Smooth muscle cell (in vitro differentiated cells): ENCODE results near the gene USP9Y. TPM values are rescaled to one million over a fixed set of nuclear protein-coding genes. Genes with fewer than 3 reads are reported as not detected.

Experiments
- DNase-seq: peaks from one replicate; lab custom pipeline; 2025; ENCODE audit not compliant: unreplicated experiment; lab: John Stamatoyannopoulos, UW
- H2AFZ ChIP-seq: fragments of 200-600 bp; sonication (generic); 2 replicates; pipeline ENCODE4 v1.6.0; 2016; ENCODE audit warnings: antibody characterized with exemption, low read depth, mild to moderate bottlenecking
- H3F3A ChIP-seq: fragments of 200-600 bp; sonication (generic); 2 replicates; pipeline ENCODE4 v1.6.0; 2017; ENCODE audit warnings: antibody characterized with exemption, low read depth
- H3K27ac ChIP-seq: fragments of 200-600 bp; sonication (generic); 2 replicates; pipeline ENCODE4 v1.5.1; 2016; ENCODE audit warnings: low read depth, mild to moderate bottlenecking
- H3K27me3 ChIP-seq: fragments of 200-600 bp; sonication (generic); 2 replicates; pipeline ENCODE4 v1.6.1; 2016; ENCODE audit warnings: low read depth, mild to moderate bottlenecking
- H3K36me3 ChIP-seq: fragments of 200-600 bp; sonication (generic); 2 replicates; pipeline ENCODE4 v1.5.1; 2016; ENCODE audit warnings: low read depth
- H3K4me1 ChIP-seq: fragments of 200-600 bp; sonication (generic); 2 replicates; pipeline ENCODE4 v1.5.1; 2016; ENCODE audit warnings: low read depth
- H3K4me2 ChIP-seq: fragments of 200-600 bp; sonication (generic); 2 replicates; pipeline ENCODE4 v1.6.0; 2016; ENCODE audit warnings: mild to moderate bottlenecking
- H3K4me3 ChIP-seq: fragments of 200-600 bp; sonication (generic); 2 replicates; pipeline ENCODE4 v1.5.1; 2016; ENCODE audit warnings: mild to moderate bottlenecking
- H3K79me2 ChIP-seq: fragments of 200-600 bp; sonication (generic); 2 replicates; pipeline ENCODE4 v1.6.0; 2016; ENCODE audit warnings: low read depth, mild to moderate bottlenecking
- H3K9ac ChIP-seq: fragments of 200-600 bp; sonication (generic); 2 replicates; pipeline ENCODE4 v1.6.0; 2016; ENCODE audit warnings: low read depth
- H3K9me3 ChIP-seq: fragments of 200-600 bp; sonication (generic); replicated peaks from 2 replicates; pipeline ENCODE4 v1.5.1; 2016; ENCODE audit warnings: low read depth
- H4K20me1 ChIP-seq: fragments of 200-600 bp; sonication (generic); 2 replicates; pipeline ENCODE4 v1.6.0; 2016; ENCODE audit warnings: low read depth
- CTCF ChIP-seq: fragments of 200-600 bp; sonication (generic); IDR thresholded peaks from 2 replicates; pipeline ENCODE4 v1.5.1; 2017; ENCODE audit warnings: borderline replicate concordance, mild to moderate bottlenecking, antibody characterized with exemption; ENCODE audit not compliant: insufficient read depth, poor library complexity, severe bottlenecking
- WGBS: methylation state at CpG from one replicate; pipeline ENCODE4 v1.1.7; 2016; ENCODE audit warnings: low lambda C conversion rate; 5-methylcytosine and 5-hydroxymethylcytosine counted together
- polyA plus RNA-seq: library from polyadenylated mRNA; unstranded; fragments of >200 nt; fragmentation: Nextera tagmentation; extraction: Ambion mirVana; gene quantifications from 2 replicates; pipeline ENCODE4 v1.2.1, GENCODE V29; 2016
- total RNA-seq: library from RNA; depleted of rRNA; stranded (reverse); fragments of >200 nt; gene quantifications from 2 replicates; pipeline ENCODE4 v1.2.3, GENCODE V29; 2014

The USP9Y gene
- total and polyA plus RNA-seq, 2 experiments from 2014 or later, result not detected

- WGBS, result no CpG with 5 or more reads among the region's 6 CpGs
These were observed 51.8 kb downstream of the USP9Y start for GRCh38 chrY:12752856-12753255.

GRCh38 chrY:12756021-12756420 lies 55.0 kb downstream of the USP9Y start:
- WGBS, result no CpG with 5 or more reads among the region's 1 CpG
- Histone ChIP-seq H3K9me3 (no peaks in the 10 kb centered on the region), H3K79me2 (no peaks in the 10 kb centered on the region), H3K4me3 (no peak overlapping the region), H2AFZ (no peak overlapping the region), H3K36me3 (no peaks in the 10 kb centered on the region), H3K4me2 (no peak overlapping the region), H3K9ac (no peak overlapping the region), H4K20me1 (no peaks in the 10 kb centered on the region), H3K27me3 (no peaks in the 10 kb centered on the region), H3F3A (no peaks in the 10 kb centered on the region), H3K27ac (no peak overlapping the region), H3K4me1 (no peaks in the 10 kb centered on the region)
- no peak for DNase-seq
- no peak for TF ChIP-seq CTCF

More at GRCh38 chrY:12752856-12753255, 51.8 kb downstream of the USP9Y start:
- Histone ChIP-seq H3K36me3 (no peaks in the 10 kb centered on the region), H3K4me3 (no peak overlapping the region), H3K79me2 (no peaks in the 10 kb centered on the region), H3K9me3 (no peaks in the 10 kb centered on the region), H2AFZ (no peak overlapping the region), H3F3A (no peaks in the 10 kb centered on the region), H3K4me1 (no peaks in the 10 kb centered on the region), H3K27ac (no peak overlapping the region), H3K4me2 (no peak overlapping the region), H3K9ac (no peak overlapping the region), H3K27me3 (no peaks in the 10 kb centered on the region), H4K20me1 (no peaks in the 10 kb centered on the region)
- no peak for DNase-seq
- no peak for TF ChIP-seq CTCF

GRCh38 chrY:12765976-12766375 lies 64.9 kb downstream of the USP9Y start:
- Histone ChIP-seq H3K4me1 (no peaks in the 10 kb centered on the region), H3K36me3 (no peaks in the 10 kb centered on the region), H3K9ac (no peak overlapping the region), H2AFZ (no peak overlapping the region), H3K4me3 (no peak overlapping the region), H4K20me1 (no peaks in the 10 kb centered on the region), H3K27ac (no peak overlapping the region), H3K79me2 (no peaks in the 10 kb centered on the region), H3K9me3 (no peaks in the 10 kb centered on the region), H3F3A (no peaks in the 10 kb centered on the region), H3K27me3 (no peaks in the 10 kb centered on the region), H3K4me2 (no peak overlapping the region)
- TF ChIP-seq CTCF, result no peak
- no peak for DNase-seq
- no CpG with 5 or more reads among the region's 4 CpGs for WGBS

GRCh38 chrY:12784521-12784920 lies 83.5 kb downstream of the USP9Y start:
- Histone ChIP-seq H3K27ac (no peak overlapping the region), H3K79me2 (no peaks in the 10 kb centered on the region)
- no CpG with 5 or more reads among the region's 3 CpGs for WGBS

More at GRCh38 chrY:12784521-12784920, 83.5 kb downstream of the USP9Y start:
- no peak overlapping the region for H2AFZ ChIP-seq
- H3K9ac ChIP-seq, result no peak overlapping the region
- no peaks in the 10 kb centered on the region for H3K27me3 ChIP-seq
- no peaks in the 10 kb centered on the region for H3K36me3 ChIP-seq
- no peaks in the 10 kb centered on the region for H4K20me1 ChIP-seq
- TF ChIP-seq CTCF, result no peak
- no peak for DNase-seq
- no peaks in the 10 kb centered on the region for H3F3A ChIP-seq
- no peak overlapping the region for H3K4me2 ChIP-seq
- no peaks in the 10 kb centered on the region for H3K9me3 ChIP-seq
- no peaks in the 10 kb centered on the region for H3K4me1 ChIP-seq
- H3K4me3 ChIP-seq, result no peak overlapping the region
